H1 (cell line): ENCODE results near the gene PTS.

Experiments
- BRCA1 ChIP-seq: IDR thresholded peaks from 2 replicates; pipeline ENCODE4 v1.6.1; 2012; ENCODE audit warnings: low read depth, low read length, improper control_type of control experiment
- CHD2 ChIP-seq: IDR thresholded peaks from 2 replicates; pipeline ENCODE4 v1.6.1; 2012; ENCODE audit warnings: low read length, improper control_type of control experiment
- EGR1 ChIP-seq: IDR thresholded peaks from 2 replicates; pipeline ENCODE4 v1.6.1; 2011; ENCODE audit warnings: low read depth, low read length, borderline replicate concordance
- EP300 ChIP-seq, 2 experiments: IDR thresholded peaks; 1 replicate in 1 of 2; 2 replicates in 1 of 2; pipeline ENCODE4 v1.6.1; 2011 to 2012; ENCODE audit warnings: low read depth in 2 of 2, low read length in 2 of 2, mild to moderate bottlenecking in 2 of 2, borderline replicate concordance in 1 of 2, inconsistent platforms in 1 of 2, moderate library complexity in 1 of 2
- EZH2 ChIP-seq: fragments of 200-600 bp; sonication (generic); IDR thresholded peaks from 2 replicates; pipeline ENCODE4 v1.7.1; 2012; ENCODE audit warnings: low read depth, mild to moderate bottlenecking, moderate library complexity, low read length, inconsistent platforms; ENCODE audit not compliant: severe bottlenecking
- GABPA ChIP-seq: IDR thresholded peaks from 2 replicates; pipeline ENCODE4 v1.6.1; 2011; ENCODE audit warnings: mild to moderate bottlenecking, low read length, moderate library complexity, borderline replicate concordance; ENCODE audit not compliant: insufficient read depth
- POLR2A ChIP-seq, 2 experiments: IDR thresholded peaks; 1 replicate in 1 of 2; 2 replicates in 1 of 2; pipeline ENCODE4 v1.6.1; 2011; ENCODE audit warnings: low read depth in 2 of 2, low read length in 2 of 2, mild to moderate bottlenecking in 2 of 2; ENCODE audit errors: control extremely low read depth in 1 of 2
- RFX5 ChIP-seq: IDR thresholded peaks from 2 replicates; pipeline ENCODE4 v1.6.1; 2011; ENCODE audit warnings: low read depth, low read length, improper control_type of control experiment, borderline replicate concordance
- SP1 ChIP-seq: IDR thresholded peaks from 2 replicates; pipeline ENCODE4 v1.6.1; 2011; ENCODE audit warnings: low read depth, low read length
- TAF1 ChIP-seq: IDR thresholded peaks from 2 replicates; pipeline ENCODE4 v1.6.1; 2011; ENCODE audit warnings: mild to moderate bottlenecking, low read depth, low read length
- TAF7 ChIP-seq: optimal IDR thresholded peaks from 2 replicates; pipeline ENCODE3; 2011; ENCODE audit warnings: low read depth, mild to moderate bottlenecking, inconsistent platforms, low read length, moderate library complexity, borderline replicate concordance
- TEAD4 ChIP-seq: IDR thresholded peaks from 2 replicates; pipeline ENCODE4 v1.6.1; 2012; ENCODE audit warnings: low read depth, low read length, inconsistent platforms, mixed read lengths
- TF ChIP-seq, protein P1 (sequence below), 3 experiments: IDR thresholded peaks; 1 replicate in 2 of 3; 2 replicates in 1 of 3; pipeline versions ENCODE4 v1.5.1 to v1.6.1; 2011; ENCODE audit warnings: low read length in 3 of 3, mild to moderate bottlenecking in 3 of 3, inconsistent platforms in 2 of 3, low read depth in 1 of 3, moderate library complexity in 1 of 3; ENCODE audit not compliant: insufficient read depth in 1 of 3; ENCODE audit errors: control extremely low read depth in 1 of 3
- TF ChIP-seq, protein P2 (sequence below): IDR thresholded peaks from 2 replicates; pipeline ENCODE4 v1.6.1; 2012; ENCODE audit warnings: low read length, inconsistent platforms

DNA sequence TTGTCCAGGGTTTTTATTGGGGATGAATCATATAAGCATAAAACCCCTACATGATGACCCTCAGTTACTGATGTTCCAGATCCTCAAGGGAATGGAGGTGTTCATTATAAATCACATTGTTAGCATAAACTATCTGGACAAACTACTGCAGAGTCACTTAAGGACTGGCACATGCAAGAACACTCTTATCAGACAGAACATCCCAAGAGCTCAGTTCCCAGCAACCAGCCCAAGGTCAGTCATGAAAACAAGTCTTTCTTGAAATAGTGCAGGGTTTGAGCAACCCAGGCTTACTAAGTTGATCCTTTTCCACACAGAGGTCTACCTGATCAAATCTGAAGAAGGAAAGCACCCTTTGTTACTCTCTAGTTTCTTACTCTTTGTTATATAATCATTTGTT is 13.5 kb upstream of the PTS start:
- TF ChIP-seq BRCA1 (no peak), RFX5 (no peak), TAF1 (no peak), GABPA (no peak), CHD2 (no peak), TAF7 (no peak), POLR2A (IDR thresholded peaks at IDR 0.05; ENCODE audit: control extremely low read depth in 1 of 2, low read depth in 2 of 2, low read length in 2 of 2) (no peak), EP300 (IDR thresholded peaks at IDR 0.05; ENCODE audit: borderline replicate concordance in 1 of 2, low read depth in 2 of 2, low read length in 2 of 2) (no peak), EZH2 (no peak), EGR1 (no peak), SP1 (no peak), TEAD4 (no peak)
- TF ChIP-seq, protein P1, sequence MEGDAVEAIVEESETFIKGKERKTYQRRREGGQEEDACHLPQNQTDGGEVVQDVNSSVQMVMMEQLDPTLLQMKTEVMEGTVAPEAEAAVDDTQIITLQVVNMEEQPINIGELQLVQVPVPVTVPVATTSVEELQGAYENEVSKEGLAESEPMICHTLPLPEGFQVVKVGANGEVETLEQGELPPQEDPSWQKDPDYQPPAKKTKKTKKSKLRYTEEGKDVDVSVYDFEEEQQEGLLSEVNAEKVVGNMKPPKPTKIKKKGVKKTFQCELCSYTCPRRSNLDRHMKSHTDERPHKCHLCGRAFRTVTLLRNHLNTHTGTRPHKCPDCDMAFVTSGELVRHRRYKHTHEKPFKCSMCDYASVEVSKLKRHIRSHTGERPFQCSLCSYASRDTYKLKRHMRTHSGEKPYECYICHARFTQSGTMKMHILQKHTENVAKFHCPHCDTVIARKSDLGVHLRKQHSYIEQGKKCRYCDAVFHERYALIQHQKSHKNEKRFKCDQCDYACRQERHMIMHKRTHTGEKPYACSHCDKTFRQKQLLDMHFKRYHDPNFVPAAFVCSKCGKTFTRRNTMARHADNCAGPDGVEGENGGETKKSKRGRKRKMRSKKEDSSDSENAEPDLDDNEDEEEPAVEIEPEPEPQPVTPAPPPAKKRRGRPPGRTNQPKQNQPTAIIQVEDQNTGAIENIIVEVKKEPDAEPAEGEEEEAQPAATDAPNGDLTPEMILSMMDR (IDR thresholded peaks at IDR 0.05; ENCODE audit: control extremely low read depth in 1 of 3, insufficient read depth in 1 of 3, low read depth in 1 of 3, low read length in 3 of 3) = no peak
- TF ChIP-seq, protein P2, sequence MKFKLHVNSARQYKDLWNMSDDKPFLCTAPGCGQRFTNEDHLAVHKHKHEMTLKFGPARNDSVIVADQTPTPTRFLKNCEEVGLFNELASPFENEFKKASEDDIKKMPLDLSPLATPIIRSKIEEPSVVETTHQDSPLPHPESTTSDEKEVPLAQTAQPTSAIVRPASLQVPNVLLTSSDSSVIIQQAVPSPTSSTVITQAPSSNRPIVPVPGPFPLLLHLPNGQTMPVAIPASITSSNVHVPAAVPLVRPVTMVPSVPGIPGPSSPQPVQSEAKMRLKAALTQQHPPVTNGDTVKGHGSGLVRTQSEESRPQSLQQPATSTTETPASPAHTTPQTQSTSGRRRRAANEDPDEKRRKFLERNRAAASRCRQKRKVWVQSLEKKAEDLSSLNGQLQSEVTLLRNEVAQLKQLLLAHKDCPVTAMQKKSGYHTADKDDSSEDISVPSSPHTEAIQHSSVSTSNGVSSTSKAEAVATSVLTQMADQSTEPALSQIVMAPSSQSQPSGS = no peak
